ENCODE data around the gene PLEKHG4B. TPM values are rescaled to one million over a fixed set of nuclear protein-coding genes. Genes with fewer than 3 reads are reported as not detected.
A peak's percentile ranks its signal among the peaks of the same experiment; 100 is the strongest.

PLEKHG4B gene
- total and polyA plus RNA-seq, 4 donors: 0.05 to 0.21 TPM; not detected in 2

GRCh38 chr5:199197-199949 lies 107.4 kb downstream of the PLEKHG4B start:
- intact Hi-C loops (cut with DNase I): no loop called here
- ATAC-seq (ENCODE audit: low FRiP score): peak; percentile 26

GRCh38 chr5:199950-200645 lies 108.1 kb downstream of the PLEKHG4B start:
- peak in 1 of 2 donors; percentile 57 for DNase-seq

More at GRCh38 chr5:199197-199949, 107.4 kb downstream of the PLEKHG4B start:
- Histone ChIP-seq H3K27me3 (ENCODE audit: control insufficient read depth in 1 of 2, insufficient read depth in 2 of 2, low read length in 1 of 2) (no peaks in the 10 kb centered on the region), H3K27ac (ENCODE audit: low read depth in 1 of 2, low read length in 2 of 2) (no peak overlapping the region), H3K36me3 (ENCODE audit: control insufficient read depth in 1 of 2, insufficient read depth in 2 of 2, low read length in 1 of 2) (no peaks in the 10 kb centered on the region), H3K9me3 (ENCODE audit: control insufficient read depth, low read length) (no peaks in the 10 kb centered on the region), H3K4me3 (ENCODE audit: low read length in 2 of 2) (no peak overlapping the region), H3K4me1 (ENCODE audit: control insufficient read depth in 1 of 2, insufficient read depth in 2 of 2, low read length in 2 of 2) (no peaks in the 10 kb centered on the region)
- WGBS, 2 donors: 95 to 97% methylated on average over 16 of the region's 16 CpGs
- DNase-seq: peak in 1 of 2 donors; percentile 62

DNA sequence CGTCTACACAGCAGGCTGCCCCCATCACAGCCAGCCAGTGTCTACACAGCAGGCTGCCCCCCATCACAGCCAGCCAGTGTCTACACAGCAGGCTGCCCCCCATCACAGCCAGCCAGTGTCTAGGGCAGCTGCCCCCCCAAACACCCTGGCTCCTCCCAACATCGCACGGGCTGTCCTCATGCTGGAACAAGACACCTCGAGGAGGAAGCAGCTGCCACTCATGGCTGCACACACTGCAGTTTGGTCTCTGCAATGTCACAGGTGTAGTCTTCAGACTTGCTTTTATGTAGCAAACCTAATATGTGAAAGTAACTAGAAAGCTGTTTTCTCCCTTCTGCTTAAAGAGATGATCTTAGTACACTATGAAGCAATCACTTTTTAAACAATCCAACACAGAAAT lies 109.0 kb downstream of the PLEKHG4B start:
- H3K27me3 ChIP-seq (ENCODE audit: control insufficient read depth in 1 of 2, insufficient read depth in 2 of 2, low read length in 1 of 2): no peaks in the 10 kb centered on the region
- no peak overlapping the region for H3K27ac ChIP-seq (ENCODE audit: low read depth in 1 of 2, low read length in 2 of 2)
- no peaks in the 10 kb centered on the region for H3K36me3 ChIP-seq (ENCODE audit: control insufficient read depth in 1 of 2, insufficient read depth in 2 of 2, low read length in 1 of 2)
- intact Hi-C loops (cut with DNase I): no loop called here
- H3K4me1 ChIP-seq (ENCODE audit: control insufficient read depth in 1 of 2, insufficient read depth in 2 of 2, low read length in 2 of 2): no peaks in the 10 kb centered on the region
- ATAC-seq (ENCODE audit: low FRiP score): no peak
- DNase-seq: no peak
- WGBS, 2 donors: 85 to 91% methylated on average over 3 to 4 of the region's 4 CpGs
- no peak overlapping the region for H3K4me3 ChIP-seq (ENCODE audit: low read length in 2 of 2)
- no peaks in the 10 kb centered on the region for H3K9me3 ChIP-seq (ENCODE audit: control insufficient read depth, low read length)

More at GRCh38 chr5:199950-200645, 108.1 kb downstream of the PLEKHG4B start:
- H3K9me3 ChIP-seq (ENCODE audit: control insufficient read depth, low read length): no peaks in the 10 kb centered on the region
- no peak overlapping the region for H3K4me3 ChIP-seq (ENCODE audit: low read length in 2 of 2)
- H3K36me3 ChIP-seq (ENCODE audit: control insufficient read depth in 1 of 2, insufficient read depth in 2 of 2, low read length in 1 of 2): no peaks in the 10 kb centered on the region
- no peak overlapping the region for H3K27ac ChIP-seq (ENCODE audit: low read depth in 1 of 2, low read length in 2 of 2)
- H3K4me1 ChIP-seq (ENCODE audit: control insufficient read depth in 1 of 2, insufficient read depth in 2 of 2, low read length in 2 of 2): no peaks in the 10 kb centered on the region
- intact Hi-C loops (cut with DNase I): no loop called here
- 93 to 96% methylated on average over 23 of the region's 23 CpGs for WGBS, 2 donors
- no peaks in the 10 kb centered on the region for H3K27me3 ChIP-seq (ENCODE audit: control insufficient read depth in 1 of 2, insufficient read depth in 2 of 2, low read length in 1 of 2)
- ATAC-seq (ENCODE audit: low FRiP score): no peak

GRCh38 chr5:201672-202071 lies 109.7 kb downstream of the PLEKHG4B start:
- WGBS, 2 donors: 95 to 98% methylated on average over 8 of the region's 8 CpGs
- H3K9me3 ChIP-seq (ENCODE audit: control insufficient read depth, low read length): no peaks in the 10 kb centered on the region
- H3K27ac ChIP-seq (ENCODE audit: low read depth in 1 of 2, low read length in 2 of 2): no peak overlapping the region
- no peaks in the 10 kb centered on the region for H3K36me3 ChIP-seq (ENCODE audit: control insufficient read depth in 1 of 2, insufficient read depth in 2 of 2, low read length in 1 of 2)
- no peak overlapping the region for H3K4me3 ChIP-seq (ENCODE audit: low read length in 2 of 2)
- intact Hi-C loops (cut with DNase I): no loop called here
- no peaks in the 10 kb centered on the region for H3K27me3 ChIP-seq (ENCODE audit: control insufficient read depth in 1 of 2, insufficient read depth in 2 of 2, low read length in 1 of 2)
- no peak for DNase-seq
- no peak for ATAC-seq (ENCODE audit: low FRiP score)
- H3K4me1 ChIP-seq (ENCODE audit: control insufficient read depth in 1 of 2, insufficient read depth in 2 of 2, low read length in 2 of 2): no peaks in the 10 kb centered on the region

DNA sequence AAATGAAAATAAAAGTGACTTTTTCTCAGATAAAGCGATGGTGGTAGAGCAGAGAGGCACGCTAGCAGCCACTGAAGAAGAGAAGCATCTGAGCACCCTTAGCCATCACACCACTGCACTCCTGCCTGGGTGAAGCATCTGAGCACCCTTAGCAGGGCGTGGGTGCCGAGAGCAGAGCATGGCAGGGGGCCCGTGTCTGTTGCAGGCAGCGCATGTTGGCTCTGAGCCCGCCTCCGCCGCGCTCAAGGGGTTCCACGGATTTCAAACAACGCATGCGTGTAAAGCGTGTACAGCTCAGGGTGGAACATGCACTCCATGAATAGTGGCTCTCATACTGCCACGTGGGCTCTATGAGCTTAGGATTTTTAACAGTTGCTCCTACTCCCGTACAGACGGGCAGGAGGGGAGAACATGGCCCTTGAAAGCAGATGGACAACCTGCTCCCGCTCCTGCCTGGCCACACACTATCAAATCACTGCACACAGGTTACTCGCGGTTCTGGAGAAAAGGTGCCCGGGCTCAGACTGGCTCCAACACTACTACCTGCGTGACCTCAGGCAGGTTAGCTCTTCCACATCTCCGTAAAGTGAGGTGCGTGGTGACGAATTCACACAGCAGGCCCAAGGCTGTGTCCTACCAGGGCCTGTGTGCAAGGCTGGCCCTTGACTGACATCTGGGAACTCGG lies 111.4 kb downstream of the PLEKHG4B start:
- Histone ChIP-seq H3K27ac (ENCODE audit: low read depth in 1 of 2, low read length in 2 of 2) (no peak overlapping the region), H3K9me3 (ENCODE audit: control insufficient read depth, low read length) (no peaks in the 10 kb centered on the region), H3K4me1 (ENCODE audit: control insufficient read depth in 1 of 2, insufficient read depth in 2 of 2, low read length in 2 of 2) (no peaks in the 10 kb centered on the region), H3K27me3 (ENCODE audit: control insufficient read depth in 1 of 2, insufficient read depth in 2 of 2, low read length in 1 of 2) (no peaks in the 10 kb centered on the region), H3K36me3 (ENCODE audit: control insufficient read depth in 1 of 2, insufficient read depth in 2 of 2, low read length in 1 of 2) (no peaks in the 10 kb centered on the region), H3K4me3 (ENCODE audit: low read length in 2 of 2) (no peak overlapping the region)
- intact Hi-C loops (cut with DNase I): no loop called here
- DNase-seq (peak in 1 of 2 donors; percentile 70), ATAC-seq (ENCODE audit: low FRiP score) (no peak)
- 93 to 95% methylated on average over 26 of the region's 26 CpGs for WGBS, 2 donors

DNA sequence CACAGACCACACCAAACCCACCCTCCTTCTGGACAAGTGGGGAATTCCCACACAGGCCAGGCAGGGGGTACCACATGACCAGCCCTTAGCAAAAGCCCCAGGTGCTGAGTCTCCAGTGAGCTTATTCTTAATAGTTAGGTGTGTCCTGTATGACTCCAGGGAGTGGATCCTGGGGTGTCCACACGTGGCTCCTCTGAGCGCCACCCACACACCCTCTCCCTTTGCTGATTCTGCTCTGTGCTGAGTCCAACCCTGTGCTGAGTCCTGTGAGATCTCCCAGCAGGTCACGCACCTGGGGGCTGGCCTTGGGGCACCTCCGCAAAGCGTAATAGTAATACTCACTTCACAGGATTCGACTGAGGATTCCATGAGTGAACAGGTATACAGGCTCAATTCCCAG lies 112.0 kb downstream of the PLEKHG4B start:
- Histone ChIP-seq H3K27me3 (ENCODE audit: control insufficient read depth in 1 of 2, insufficient read depth in 2 of 2, low read length in 1 of 2) (no peaks in the 10 kb centered on the region), H3K36me3 (ENCODE audit: control insufficient read depth in 1 of 2, insufficient read depth in 2 of 2, low read length in 1 of 2) (no peaks in the 10 kb centered on the region), H3K4me3 (ENCODE audit: low read length in 2 of 2) (no peak overlapping the region), H3K4me1 (ENCODE audit: control insufficient read depth in 1 of 2, insufficient read depth in 2 of 2, low read length in 2 of 2) (no peaks in the 10 kb centered on the region), H3K9me3 (ENCODE audit: control insufficient read depth, low read length) (no peaks in the 10 kb centered on the region), H3K27ac (ENCODE audit: low read depth in 1 of 2, low read length in 2 of 2) (no peak overlapping the region)
- no peak for ATAC-seq (ENCODE audit: low FRiP score)
- DNase-seq: no peak
- intact Hi-C loops (cut with DNase I): no loop called here
- WGBS, 2 donors: 89 to 94% methylated on average over 6 of the region's 6 CpGs

DNA sequence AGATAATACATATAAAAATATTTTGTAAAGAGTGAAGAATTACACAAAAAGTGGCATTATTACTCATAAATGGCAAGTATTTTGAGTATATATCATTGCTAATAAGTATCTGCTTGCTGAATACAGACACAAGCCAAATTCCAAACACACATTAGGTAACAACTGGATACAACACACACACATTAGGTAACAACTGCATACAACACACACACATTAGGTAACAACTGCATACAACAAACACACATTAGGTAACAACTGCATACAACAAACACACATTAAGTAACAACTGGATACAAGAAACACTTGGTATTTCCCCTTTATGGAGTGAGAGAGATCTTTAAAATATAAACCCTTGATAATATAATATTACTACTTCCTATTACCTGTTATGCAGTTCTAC lies 112.5 kb downstream of the PLEKHG4B start:
- Histone ChIP-seq H3K4me3 (ENCODE audit: low read length in 2 of 2) (no peak overlapping the region), H3K4me1 (ENCODE audit: control insufficient read depth in 1 of 2, insufficient read depth in 2 of 2, low read length in 2 of 2) (no peaks in the 10 kb centered on the region), H3K27me3 (ENCODE audit: control insufficient read depth in 1 of 2, insufficient read depth in 2 of 2, low read length in 1 of 2) (no peaks in the 10 kb centered on the region), H3K9me3 (ENCODE audit: control insufficient read depth, low read length) (no peaks in the 10 kb centered on the region), H3K27ac (ENCODE audit: low read depth in 1 of 2, low read length in 2 of 2) (no peak overlapping the region), H3K36me3 (ENCODE audit: control insufficient read depth in 1 of 2, insufficient read depth in 2 of 2, low read length in 1 of 2) (no peaks in the 10 kb centered on the region)
- no peak for DNase-seq
- no peak for ATAC-seq (ENCODE audit: low FRiP score)
- intact Hi-C loops (cut with DNase I): no loop called here

DNA sequence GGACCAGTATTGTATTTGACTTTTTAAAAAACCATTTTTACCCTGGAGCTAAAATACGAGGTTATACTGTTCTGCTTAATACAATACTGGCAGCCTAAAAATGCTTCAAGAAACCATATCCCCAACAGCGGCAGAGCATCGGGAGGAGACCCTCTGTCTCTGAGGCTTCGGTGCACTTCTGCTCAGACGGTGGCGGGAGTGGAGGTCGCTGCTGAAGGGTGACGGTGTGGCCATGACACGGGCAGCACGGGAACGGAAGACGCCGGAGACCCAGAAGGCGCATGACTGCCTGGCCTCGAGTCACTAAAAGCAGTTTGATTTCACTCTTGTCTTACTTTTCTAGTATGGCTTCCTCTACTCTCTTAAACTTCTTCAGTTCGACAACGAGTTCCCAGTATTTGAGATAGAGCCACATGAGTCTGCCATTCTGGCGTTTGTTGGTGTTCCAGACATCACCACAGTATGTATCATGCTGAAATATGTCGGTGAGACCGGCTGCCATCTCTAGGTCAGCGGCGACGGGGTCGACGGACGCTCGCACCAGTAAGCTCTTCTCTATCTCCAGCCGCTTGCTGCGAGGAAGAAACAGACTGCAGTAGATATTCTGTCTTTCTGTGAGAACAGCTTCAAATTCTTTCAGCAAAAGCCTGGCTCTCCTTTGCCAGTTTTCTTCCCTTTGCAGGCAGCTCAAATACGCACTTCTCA lies 113.2 kb downstream of the PLEKHG4B start:
- DNase-seq (peak in 1 of 2 donors; percentile 66), ATAC-seq (ENCODE audit: low FRiP score) (no peak)
- Histone ChIP-seq H3K27ac (ENCODE audit: low read depth in 1 of 2, low read length in 2 of 2) (no peak overlapping the region), H3K36me3 (ENCODE audit: control insufficient read depth in 1 of 2, insufficient read depth in 2 of 2, low read length in 1 of 2) (no peaks in the 10 kb centered on the region), H3K9me3 (ENCODE audit: control insufficient read depth, low read length) (no peaks in the 10 kb centered on the region), H3K4me1 (ENCODE audit: control insufficient read depth in 1 of 2, insufficient read depth in 2 of 2, low read length in 2 of 2) (no peaks in the 10 kb centered on the region), H3K4me3 (ENCODE audit: low read length in 2 of 2) (no peak overlapping the region), H3K27me3 (ENCODE audit: control insufficient read depth in 1 of 2, insufficient read depth in 2 of 2, low read length in 1 of 2) (no peaks in the 10 kb centered on the region)
- WGBS, 2 donors: 94 to 98% methylated on average over 30 of the region's 30 CpGs
- intact Hi-C loops (cut with DNase I): no loop called here

Data from aorta (tissue), 5 donors.